Activated gamma-delta T cell treated with anti-CD3 and anti-CD28 coated beads, Interleukin-2, amount 50 U/mL, for 16 hours (primary cell): ENCODE results near the gene RNF167.
"Not testable (repeated sequence)": the region's sequence is repeated elsewhere in the genome, so short reads cannot be mapped to it uniquely, and the experiment has no call there.

Experiments
- DNase-seq: peaks from one replicate; pipeline ENCODE4 v3.0.0-alpha.2; 2020; ENCODE audit warnings: low read depth

The RNF167 gene

GRCh38 chr17:4902540-4902939 is 37.5 kb upstream of the RNF167 start:
- no peak for DNase-seq

- peak; percentile 62 for DNase-seq
Measured at GRCh38 chr17:4903051-4903818, 36.8 kb upstream of the RNF167 start, which contains the start of gene CHRNE. Gene CHRNE, minus strand, starts transcription at chr17:4903098. Its CDS starts 35 bp downstream, at chr17:4903063.

GRCh38 chr17:4906642-4907041 is 33.4 kb upstream of the RNF167 start:
- DNase-seq, result not testable (repeated sequence)

- DNase-seq, result no peak
Measured at GRCh38 chr17:4908301-4908700, 31.8 kb upstream of the RNF167 start.

- DNase-seq, result peak; percentile 54
Measured at GRCh38 chr17:4908711-4909496, 31.2 kb upstream of the RNF167 start.

GRCh38 chr17:4913994-4914393 is 26.1 kb upstream of the RNF167 start:
- no peak for DNase-seq

GRCh38 chr17:4914551-4914950 is 25.5 kb upstream of the RNF167 start:
- not testable (repeated sequence) for DNase-seq

GRCh38 chr17:4919511-4920047 is 20.5 kb upstream of the RNF167 start:
- no peak for DNase-seq

- DNase-seq, result no peak
Measured at GRCh38 chr17:4920351-4921048, 19.6 kb upstream of the RNF167 start.

GRCh38 chr17:4921320-4921719 is 18.7 kb upstream of the RNF167 start:
- no peak for DNase-seq

- not testable (repeated sequence) for DNase-seq
Measured at GRCh38 chr17:4926577-4927335, 13.3 kb upstream of the RNF167 start.

- no peak for DNase-seq
Measured at GRCh38 chr17:4928881-4929280, 11.2 kb upstream of the RNF167 start.

GRCh38 chr17:4931963-4932362 is 8.1 kb upstream of the RNF167 start, which contains the start of gene GP1BA:
Gene GP1BA, plus strand, starts transcription at chr17:4932277. Its CDS starts 328 bp downstream, at chr17:4932605.
- DNase-seq, result no peak

GRCh38 chr17:4932756-4933155 is 7.3 kb upstream of the RNF167 start:
- no peak for DNase-seq

GRCh38 chr17:4933646-4934045 is 6.4 kb upstream of the RNF167 start:
- DNase-seq, result no peak

GRCh38 chr17:4934173-4934979 is 5.7 kb upstream of the RNF167 start:
- no peak for DNase-seq

GRCh38 chr17:4935650-4936049 is 4.4 kb upstream of the RNF167 start:
- DNase-seq, result no peak

GRCh38 chr17:4936436-4936835 is 3.6 kb upstream of the RNF167 start:
- no peak for DNase-seq

GRCh38 chr17:4937553-4937952 is 2.5 kb upstream of the RNF167 start:
- no peak for DNase-seq

GRCh38 chr17:4938069-4938491 is 2.0 kb upstream of the RNF167 start:
- DNase-seq, result no peak
